Measurements from ENCODE around the gene CLCN3.
"Not testable (repeated sequence)": the region's sequence is repeated elsewhere in the genome, so short reads cannot be mapped to it uniquely, and the experiment has no call there.

The CLCN3 gene

GRCh38 chr4:169619958-169620879 is at the start of gene CLCN3:
CLCN3 (plus strand) TSS chr4:169620578; CDS start chr4:169635929, 15,351 bp downstream.
- DNase-seq (ENCODE audit: low read depth in 2 of 2), result peak; percentile 72 to 82

- not testable (repeated sequence) for DNase-seq (ENCODE audit: low read depth in 2 of 2)
Measured at GRCh38 chr4:169571012-169571411, 49.4 kb upstream of the CLCN3 start.

GRCh38 chr4:169571435-169571834 is 48.9 kb upstream of the CLCN3 start:
- DNase-seq (ENCODE audit: low read depth in 2 of 2), result no peak

GRCh38 chr4:169573889-169574288 is 46.5 kb upstream of the CLCN3 start:
- no peak for DNase-seq (ENCODE audit: low read depth in 2 of 2)

- no peak for DNase-seq (ENCODE audit: low read depth in 2 of 2)
Measured at GRCh38 chr4:169582203-169582602, 38.2 kb upstream of the CLCN3 start.

GRCh38 chr4:169582706-169583105 is 37.7 kb upstream of the CLCN3 start:
- no peak for DNase-seq (ENCODE audit: low read depth in 2 of 2)

GRCh38 chr4:169583563-169583962 is 36.8 kb upstream of the CLCN3 start:
- no peak for DNase-seq (ENCODE audit: low read depth in 2 of 2)

GRCh38 chr4:169593050-169593560 is 27.3 kb upstream of the CLCN3 start:
- no peak for DNase-seq (ENCODE audit: low read depth in 2 of 2)

- DNase-seq (ENCODE audit: low read depth in 2 of 2), result no peak
Measured at GRCh38 chr4:169594560-169595195, 25.7 kb upstream of the CLCN3 start.

- no peak for DNase-seq (ENCODE audit: low read depth in 2 of 2)
Measured at GRCh38 chr4:169601016-169601771, 19.2 kb upstream of the CLCN3 start.

GRCh38 chr4:169603312-169603711 is 17.1 kb upstream of the CLCN3 start:
- DNase-seq (ENCODE audit: low read depth in 2 of 2), result no peak

- DNase-seq (ENCODE audit: low read depth in 2 of 2), result no peak
Measured at GRCh38 chr4:169604131-169604900, 16.1 kb upstream of the CLCN3 start.

GRCh38 chr4:169604903-169605331 is 15.5 kb upstream of the CLCN3 start:
- DNase-seq (ENCODE audit: low read depth in 2 of 2), result no peak

- DNase-seq (ENCODE audit: low read depth in 2 of 2), result no peak
Measured at GRCh38 chr4:169611157-169611556, 9.2 kb upstream of the CLCN3 start.

GRCh38 chr4:169611991-169612870 is 8.1 kb upstream of the CLCN3 start, which contains the start of gene NEK1:
NEK1 (minus strand) TSS chr4:169612583; CDS start chr4:169602630, 9,953 bp downstream.
- DNase-seq (ENCODE audit: low read depth in 2 of 2), result peak; percentile 71 to 75

GRCh38 chr4:169612871-169613859 is 7.2 kb upstream of the CLCN3 start:
- peak; percentile 51 to 55 for DNase-seq (ENCODE audit: low read depth in 2 of 2)

- no peak for DNase-seq (ENCODE audit: low read depth in 2 of 2)
Measured at GRCh38 chr4:169615467-169616106, 4.8 kb upstream of the CLCN3 start.

- no peak for DNase-seq (ENCODE audit: low read depth in 2 of 2)
Measured at GRCh38 chr4:169616846-169617245, 3.5 kb upstream of the CLCN3 start.
